CD14-positive monocyte (primary cell): ENCODE measurements around the gene LRRC28. TPM values are rescaled to one million over a fixed set of nuclear protein-coding genes. Genes with fewer than 3 reads are reported as not detected.

Source experiments
- DNase-seq, 3 donors: peaks; one replicate each; pipeline ENCODE4 v3.0.0-alpha.2; 2011 to 2022
- H2AFZ ChIP-seq: 2 replicates; pipeline ENCODE4 v1.6.0; 2012; ENCODE audit warnings: mild to moderate bottlenecking, low read depth, low read length, inconsistent platforms; ENCODE audit not compliant: insufficient read depth, poor library complexity, severe bottlenecking
- H3K27ac ChIP-seq, 2 donors: 1 replicate in 1 of 2; 2 replicates in 1 of 2; pipeline ENCODE4 v1.5.1; 2012 to 2013; ENCODE audit warnings: low read length in 2 of 2, control low read depth in 1 of 2, inconsistent platforms in 1 of 2, low read depth in 1 of 2, mild to moderate bottlenecking in 1 of 2
- H3K27me3 ChIP-seq, 2 donors: one replicate each; pipeline versions ENCODE4 v1.6.0 to v1.6.1; 2011 to 2013; ENCODE audit warnings: low read length in 2 of 2; ENCODE audit not compliant: control insufficient read depth in 2 of 2, insufficient read depth in 2 of 2
- H3K36me3 ChIP-seq, 2 donors: replicated peaks in 1 of 2; 1 replicate in 1 of 2; 2 replicates in 1 of 2; pipeline versions ENCODE4 v1.5.1 to v1.6.1; 2012 to 2013; ENCODE audit warnings: low read length in 2 of 2, control low read depth in 1 of 2, inconsistent platforms in 1 of 2, mild to moderate bottlenecking in 1 of 2; ENCODE audit not compliant: insufficient read depth in 2 of 2, control insufficient read depth in 1 of 2
- H3K4me1 ChIP-seq, 2 donors: 1 replicate in 1 of 2; 2 replicates in 1 of 2; pipeline versions ENCODE4 v1.5.1 to v1.6.1; 2012 to 2013; ENCODE audit warnings: low read length in 2 of 2, control low read depth in 1 of 2, inconsistent platforms in 1 of 2, mild to moderate bottlenecking in 1 of 2, moderate library complexity in 1 of 2; ENCODE audit not compliant: insufficient read depth in 2 of 2, control insufficient read depth in 1 of 2
- H3K4me2 ChIP-seq: replicated peaks from 2 replicates; pipeline ENCODE3; 2012; ENCODE audit warnings: low read length, moderate library complexity, mild to moderate bottlenecking; ENCODE audit not compliant: poor library complexity, severe bottlenecking; ENCODE audit errors: extremely low read depth
- H3K4me3 ChIP-seq, 3 experiments: fragments of 200-600 bp in 1 of 3; sonication (generic) in 1 of 3; replicated peaks in 1 of 3; 1 replicate in 2 of 3; 2 replicates in 1 of 3; pipeline ENCODE4 v1.5.1; 2011 to 2013; ENCODE audit warnings: low read length in 3 of 3, mild to moderate bottlenecking in 3 of 3, control low read depth in 2 of 3, low read depth in 2 of 3, inconsistent platforms in 1 of 3, moderate library complexity in 1 of 3
- H3K79me2 ChIP-seq: 2 replicates; pipeline ENCODE4 v1.6.0; 2012; ENCODE audit warnings: mild to moderate bottlenecking, control low read depth, inconsistent platforms, low read length, moderate library complexity; ENCODE audit not compliant: insufficient read depth
- H3K9ac ChIP-seq: 2 replicates; pipeline ENCODE4 v1.6.0; 2017; ENCODE audit warnings: low read length, mild to moderate bottlenecking; ENCODE audit not compliant: insufficient read depth, poor library complexity, severe bottlenecking
- H3K9me3 ChIP-seq, 2 donors: replicated peaks in 1 of 2; 1 replicate in 1 of 2; 2 replicates in 1 of 2; pipeline versions ENCODE4 v1.5.1 to v1.6.1; 2012 to 2013; ENCODE audit warnings: low read length in 2 of 2, control low read depth in 1 of 2; ENCODE audit not compliant: control insufficient read depth in 1 of 2, insufficient read depth in 1 of 2
- H4K20me1 ChIP-seq: 2 replicates; pipeline ENCODE4 v1.6.0; 2012; ENCODE audit warnings: mild to moderate bottlenecking, low read length, control low read depth, moderate library complexity; ENCODE audit not compliant: insufficient read depth
- H3K27ac Mint-ChIP-seq, 7 donors: one replicate each; pipeline ENCODE4 v1.8.0; 2020; ENCODE audit warnings: mild to moderate bottlenecking in 7 of 7, mixed read lengths in 7 of 7, moderate library complexity in 6 of 7, inconsistent platforms in 2 of 7
- H3K27me3 Mint-ChIP-seq, 3 donors: one replicate each; pipeline ENCODE4 v1.8.0; 2021 to 2022; ENCODE audit warnings: low read depth in 3 of 3, mild to moderate bottlenecking in 3 of 3, mixed read lengths in 3 of 3, moderate library complexity in 3 of 3, inconsistent platforms in 1 of 3
- H3K36me3 Mint-ChIP-seq, 2 donors: one replicate each; pipeline ENCODE4 v1.8.0; 2020; ENCODE audit warnings: mixed read lengths in 2 of 2, inconsistent platforms in 1 of 2, mild to moderate bottlenecking in 1 of 2
- H3K4me1 Mint-ChIP-seq: one replicate; pipeline ENCODE4 v1.8.0; 2020; ENCODE audit warnings: mild to moderate bottlenecking, mixed read lengths
- H3K4me3 Mint-ChIP-seq, 2 donors: one replicate each; pipeline ENCODE4 v1.8.0; 2020; ENCODE audit warnings: mild to moderate bottlenecking in 2 of 2, mixed read lengths in 2 of 2, moderate library complexity in 1 of 2
- H3K9me3 Mint-ChIP-seq, 7 donors: one replicate each; pipeline ENCODE4 v1.8.0; 2020 to 2022; ENCODE audit warnings: mixed read lengths in 7 of 7, mild to moderate bottlenecking in 6 of 7, moderate library complexity in 6 of 7, inconsistent platforms in 2 of 7
- WGBS: methylation state at CpG from one replicate; pipeline ENCODE4 v1.1.5; 2013; ENCODE audit warnings: missing lambda C conversion rate; ENCODE audit not compliant: insufficient coverage; 5-methylcytosine and 5-hydroxymethylcytosine counted together
- intact Hi-C, 2 donors: fragments of 100-400 bp; cut with micrococcal nuclease; formaldehyde crosslinking; loops; one replicate each; pipeline versions ENCODE4 v1.15.0 to v1.15.1; 2023
- polyA plus RNA-seq, 3 donors: library from polyadenylated mRNA; depleted of rRNA in 1 of 3; unstranded in 2 of 3; stranded (reverse) in 1 of 3; fragments of 300-500 nt in 2 of 3; fragments of >200 nt in 1 of 3; fragmentation: Illumina TruSeq in 2 of 3; gene quantifications; 1 replicate in 2 of 3; 2 replicates in 1 of 3; pipeline ENCODE4 v1.2.3, GENCODE V29; 2012 to 2021
- TF ChIP-seq, protein P1 (sequence below): fragments of 200-600 bp; IDR thresholded peaks from one replicate; pipeline ENCODE4 v1.8.0; 2022; ENCODE audit warnings: antibody characterized with exemption, mild to moderate bottlenecking

The LRRC28 gene
- polyA plus RNA-seq, 3 donors: 18.6 to 25.3 (median 19.8) TPM

DNA sequence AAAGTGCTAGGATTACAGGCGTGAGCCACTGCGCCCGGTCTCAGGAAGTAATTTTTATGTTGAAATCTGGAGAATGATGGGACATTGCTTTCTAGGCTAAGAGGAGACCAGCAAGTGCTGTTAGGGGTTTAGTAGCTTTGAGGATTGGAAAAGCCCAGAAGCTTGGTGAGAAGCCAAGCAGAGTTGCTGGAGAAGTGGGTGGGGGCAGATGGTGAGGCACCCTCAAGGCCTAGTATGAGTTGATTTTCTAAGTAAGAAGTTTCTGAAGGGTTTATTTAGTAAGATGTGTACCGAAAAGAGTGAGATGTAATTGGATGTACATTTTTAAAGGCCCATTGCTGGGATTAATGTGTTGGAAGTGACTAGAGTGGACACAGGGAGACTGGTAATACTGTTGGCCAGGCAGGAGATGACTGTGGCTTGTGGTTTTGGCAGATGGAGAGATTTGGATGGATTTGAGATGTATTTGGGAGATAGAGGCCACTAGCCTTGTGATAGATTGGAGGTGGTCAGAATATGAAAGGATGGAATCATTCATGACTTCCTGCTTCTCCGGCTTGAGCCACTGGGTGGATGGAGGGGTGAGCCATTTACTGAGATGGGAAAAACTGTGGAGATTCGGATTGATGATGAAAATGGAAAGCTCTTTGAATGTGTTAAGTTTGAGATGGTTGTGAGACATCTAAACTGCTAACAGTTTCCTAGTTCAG, 2.3 kb downstream of the LRRC28 start:
- Mint-ChIP-seq H3K36me3 (peaks cover 14 to 15% of the 10 kb centered on the region in 2 donors), H3K4me3 (no peak overlapping the region), H3K27me3 (no peaks in the 10 kb centered on the region), H3K27ac (peak overlapping the region in 2 of 7 donors; percentile 18 to 51), H3K4me1 (peaks cover 29% of the 10 kb centered on the region), H3K9me3 (peaks cover 0 to 5% (median 0%) of the 10 kb centered on the region in 7 donors)
- no peak overlapping the region for H3K4me3 ChIP-seq
- no peak overlapping the region for H2AFZ ChIP-seq
- no peak overlapping the region for H3K4me2 ChIP-seq
- DNase-seq: no peak
- TF ChIP-seq, protein P1, sequence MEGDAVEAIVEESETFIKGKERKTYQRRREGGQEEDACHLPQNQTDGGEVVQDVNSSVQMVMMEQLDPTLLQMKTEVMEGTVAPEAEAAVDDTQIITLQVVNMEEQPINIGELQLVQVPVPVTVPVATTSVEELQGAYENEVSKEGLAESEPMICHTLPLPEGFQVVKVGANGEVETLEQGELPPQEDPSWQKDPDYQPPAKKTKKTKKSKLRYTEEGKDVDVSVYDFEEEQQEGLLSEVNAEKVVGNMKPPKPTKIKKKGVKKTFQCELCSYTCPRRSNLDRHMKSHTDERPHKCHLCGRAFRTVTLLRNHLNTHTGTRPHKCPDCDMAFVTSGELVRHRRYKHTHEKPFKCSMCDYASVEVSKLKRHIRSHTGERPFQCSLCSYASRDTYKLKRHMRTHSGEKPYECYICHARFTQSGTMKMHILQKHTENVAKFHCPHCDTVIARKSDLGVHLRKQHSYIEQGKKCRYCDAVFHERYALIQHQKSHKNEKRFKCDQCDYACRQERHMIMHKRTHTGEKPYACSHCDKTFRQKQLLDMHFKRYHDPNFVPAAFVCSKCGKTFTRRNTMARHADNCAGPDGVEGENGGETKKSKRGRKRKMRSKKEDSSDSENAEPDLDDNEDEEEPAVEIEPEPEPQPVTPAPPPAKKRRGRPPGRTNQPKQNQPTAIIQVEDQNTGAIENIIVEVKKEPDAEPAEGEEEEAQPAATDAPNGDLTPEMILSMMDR: no peak
- H3K9me3 ChIP-seq: no peaks in the 10 kb centered on the region
- no peak overlapping the region for H3K27ac ChIP-seq
- intact Hi-C loops: loop anchor here (10.0 kb wide), 3 partner anchors 311 to 671 kb away; partner anchors contain the start of genes LYSMD4 (in 1 of the 2) and MEF2A (in 1 of the 2)
- 80% methylated on average over 2 of the region's 6 CpGs for WGBS
- no peaks in the 10 kb centered on the region for H4K20me1 ChIP-seq
- no peak overlapping the region for H3K9ac ChIP-seq
- peaks cover 3% of the 10 kb centered on the region for H3K79me2 ChIP-seq
- H3K36me3 ChIP-seq: peaks cover 0 to 9% of the 10 kb centered on the region in 2 donors
- no peaks in the 10 kb centered on the region for H3K27me3 ChIP-seq
- peaks cover 28 to 34% of the 10 kb centered on the region in 2 donors for H3K4me1 ChIP-seq

DNA sequence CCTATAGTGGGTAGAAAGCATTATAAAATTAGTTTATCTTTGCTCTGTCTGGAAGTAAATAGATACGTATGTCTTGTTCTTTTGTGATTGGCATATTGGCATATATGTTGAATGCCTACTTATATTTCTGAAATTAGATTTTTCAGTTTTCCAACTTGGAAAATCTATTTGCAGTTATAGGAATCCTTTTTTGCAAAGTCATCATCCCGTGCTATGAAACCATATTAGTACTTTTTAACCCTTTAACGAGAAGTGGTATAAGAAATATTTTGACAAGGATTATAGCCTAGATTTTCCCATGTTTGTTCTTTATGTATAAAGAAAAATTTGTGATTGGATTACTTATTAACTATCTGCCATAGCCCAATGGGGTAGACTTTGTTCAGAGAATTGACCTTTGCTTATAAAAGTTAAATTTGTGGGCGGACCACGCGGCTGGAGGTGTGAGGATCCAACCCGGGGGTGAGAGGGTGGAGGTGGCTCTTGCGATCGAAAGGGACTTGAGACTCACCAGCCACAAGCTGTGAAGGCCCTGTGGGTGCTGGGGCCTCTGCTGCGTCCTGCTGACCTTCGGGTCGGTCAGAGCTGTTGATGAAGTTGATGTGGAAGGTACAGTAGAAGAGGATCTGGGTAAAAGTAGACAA, 5.9 kb downstream of the LRRC28 start:
- no peak for DNase-seq
- no peaks in the 10 kb centered on the region for H3K27me3 Mint-ChIP-seq
- H3K9ac ChIP-seq: no peak overlapping the region
- no peak overlapping the region for H3K4me3 Mint-ChIP-seq
- peaks cover 0 to 9% of the 10 kb centered on the region in 2 donors for H3K36me3 ChIP-seq
- TF ChIP-seq, protein P1: no peak
- H3K4me2 ChIP-seq: no peak overlapping the region
- H3K9me3 Mint-ChIP-seq: no peaks in the 10 kb centered on the region
- H3K9me3 ChIP-seq: no peaks in the 10 kb centered on the region
- H3K4me1 ChIP-seq: peaks cover 3 to 6% of the 10 kb centered on the region in 2 donors
- no peak overlapping the region for H3K4me3 ChIP-seq
- no peaks in the 10 kb centered on the region for H3K27me3 ChIP-seq
- H3K4me1 Mint-ChIP-seq: peaks cover 15% of the 10 kb centered on the region
- H3K36me3 Mint-ChIP-seq: peaks cover 15 to 19% of the 10 kb centered on the region in 2 donors
- H4K20me1 ChIP-seq: no peaks in the 10 kb centered on the region
- no peak overlapping the region for H3K27ac ChIP-seq
- no peak overlapping the region for H2AFZ ChIP-seq
- intact Hi-C loops: loop anchor here (10.0 kb wide), 3 partner anchors 308 to 668 kb away; partner anchors contain the start of genes LYSMD4 (in 1 of the 2) and MEF2A (in 1 of the 2)
- peaks cover 3% of the 10 kb centered on the region for H3K79me2 ChIP-seq
- peak overlapping the region in 3 of 7 donors; percentile 3 to 74 (median 46) for H3K27ac Mint-ChIP-seq
- WGBS: 98% methylated on average over 9 of the region's 12 CpGs
